HG03066 (cell line): ENCODE measurements around the gene ALDH8A1.
"Not testable (repeated sequence)": the region's sequence is repeated elsewhere in the genome, so short reads cannot be mapped to it uniquely, and the experiment has no call there.

Source experiments
- ATAC-seq: cut with Tn5 transposase; IDR thresholded peaks from one replicate; pipeline ENCODE4 v1.9.1; 2021; ENCODE audit warnings: low read depth; ENCODE audit not compliant: unreplicated experiment

ALDH8A1 gene

GRCh38 chr6:134911547-134911946 is 38.4 kb downstream of the ALDH8A1 start:
- ATAC-seq, result no peak

- ATAC-seq, result no peak
Measured at GRCh38 chr6:134910593-134910935, 39.3 kb downstream of the ALDH8A1 start.

GRCh38 chr6:134909701-134910592 is 40.0 kb downstream of the ALDH8A1 start:
- no peak for ATAC-seq

GRCh38 chr6:134908906-134909516 is 40.9 kb downstream of the ALDH8A1 start:
- ATAC-seq, result no peak

GRCh38 chr6:134904731-134905130 is 45.2 kb downstream of the ALDH8A1 start:
- ATAC-seq, result not testable (repeated sequence)

GRCh38 chr6:134903448-134903847 is 46.5 kb downstream of the ALDH8A1 start:
- ATAC-seq, result no peak

- ATAC-seq, result no peak
Measured at GRCh38 chr6:134902936-134903335, 47.0 kb downstream of the ALDH8A1 start.

- no peak for ATAC-seq
Measured at GRCh38 chr6:134902074-134902861, 47.6 kb downstream of the ALDH8A1 start.

GRCh38 chr6:134898575-134898974 is 51.3 kb downstream of the ALDH8A1 start:
- ATAC-seq, result no peak

- ATAC-seq, result not testable (repeated sequence)
Measured at GRCh38 chr6:134898166-134898565, 51.7 kb downstream of the ALDH8A1 start.

GRCh38 chr6:134896910-134897309 is 53.0 kb downstream of the ALDH8A1 start:
- no peak for ATAC-seq

- no peak for ATAC-seq
Measured at GRCh38 chr6:134894800-134895199, 55.1 kb downstream of the ALDH8A1 start.

- ATAC-seq, result no peak
Measured at GRCh38 chr6:134892362-134892761, 57.5 kb downstream of the ALDH8A1 start.

GRCh38 chr6:134891633-134892032 is 58.3 kb downstream of the ALDH8A1 start:
- ATAC-seq, result no peak

GRCh38 chr6:134888316-134888715 is 61.6 kb downstream of the ALDH8A1 start:
- no peak for ATAC-seq

GRCh38 chr6:134884752-134885151 is 65.1 kb downstream of the ALDH8A1 start:
- ATAC-seq, result no peak

GRCh38 chr6:134883314-134883713 is 66.6 kb downstream of the ALDH8A1 start:
- ATAC-seq, result no peak

GRCh38 chr6:134882426-134883038 is 67.4 kb downstream of the ALDH8A1 start:
- ATAC-seq, result peak; percentile 74

- no peak for ATAC-seq
Measured at GRCh38 chr6:134880487-134881190, 69.3 kb downstream of the ALDH8A1 start.

GRCh38 chr6:134878136-134878535 is 71.8 kb downstream of the ALDH8A1 start:
- ATAC-seq, result no peak
